D721Med (cell line): ENCODE results near the gene STRADB.
A peak's percentile ranks its signal among the peaks of the same experiment; 100 is the strongest.

Experiments
- DNase-seq: peaks from one replicate; pipeline ENCODE4 v3.0.0; 2011; ENCODE audit warnings: low spot score; ENCODE audit not compliant: insufficient read length
- FAIRE-seq: peaks from 2 replicates; lab custom pipeline; 2011; peaks lifted over from hg19 to GRCh38; lab: Jason Lieb, UNC
- TF ChIP-seq, protein P1 (sequence below): IDR thresholded peaks from 2 replicates; pipeline ENCODE4 v1.5.1; 2012; ENCODE audit warnings: mild to moderate bottlenecking, control low read depth; ENCODE audit not compliant: insufficient read depth; ENCODE audit errors: missing control alignments

STRADB gene

GRCh38 chr2:201451292-201452057, at the start of gene STRADB, which contains the start of gene TRAK2:
STRADB (plus strand) TSS chr2:201451740; CDS start chr2:201454841, 3,101 bp downstream.
TRAK2 (minus strand) TSS chr2:201451458; CDS start chr2:201420507, 30,951 bp downstream.
- TF ChIP-seq, protein P1, sequence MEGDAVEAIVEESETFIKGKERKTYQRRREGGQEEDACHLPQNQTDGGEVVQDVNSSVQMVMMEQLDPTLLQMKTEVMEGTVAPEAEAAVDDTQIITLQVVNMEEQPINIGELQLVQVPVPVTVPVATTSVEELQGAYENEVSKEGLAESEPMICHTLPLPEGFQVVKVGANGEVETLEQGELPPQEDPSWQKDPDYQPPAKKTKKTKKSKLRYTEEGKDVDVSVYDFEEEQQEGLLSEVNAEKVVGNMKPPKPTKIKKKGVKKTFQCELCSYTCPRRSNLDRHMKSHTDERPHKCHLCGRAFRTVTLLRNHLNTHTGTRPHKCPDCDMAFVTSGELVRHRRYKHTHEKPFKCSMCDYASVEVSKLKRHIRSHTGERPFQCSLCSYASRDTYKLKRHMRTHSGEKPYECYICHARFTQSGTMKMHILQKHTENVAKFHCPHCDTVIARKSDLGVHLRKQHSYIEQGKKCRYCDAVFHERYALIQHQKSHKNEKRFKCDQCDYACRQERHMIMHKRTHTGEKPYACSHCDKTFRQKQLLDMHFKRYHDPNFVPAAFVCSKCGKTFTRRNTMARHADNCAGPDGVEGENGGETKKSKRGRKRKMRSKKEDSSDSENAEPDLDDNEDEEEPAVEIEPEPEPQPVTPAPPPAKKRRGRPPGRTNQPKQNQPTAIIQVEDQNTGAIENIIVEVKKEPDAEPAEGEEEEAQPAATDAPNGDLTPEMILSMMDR = no peak
- no peak for FAIRE-seq
- peak; percentile 42 for DNase-seq

DNA sequence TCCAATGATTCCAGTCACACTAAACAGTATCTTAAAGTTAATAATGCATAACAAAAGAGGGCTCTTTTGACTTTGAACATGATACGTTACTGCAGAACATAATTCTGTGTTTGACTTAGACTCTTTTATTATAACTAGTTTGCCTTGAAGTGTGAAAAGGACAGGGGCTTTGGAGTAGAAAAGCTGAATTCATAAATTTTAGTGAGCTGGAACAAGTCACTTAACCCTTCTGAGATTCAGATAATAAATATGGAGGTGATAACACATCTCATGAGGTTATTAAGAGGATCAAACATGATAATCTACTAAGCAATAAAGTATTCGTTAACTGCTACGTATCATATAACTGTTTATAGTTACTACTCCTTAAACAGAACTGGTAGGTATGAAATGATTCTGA, 49.7 kb upstream of the STRADB start:
- TF ChIP-seq, protein P1 = no peak

DNA sequence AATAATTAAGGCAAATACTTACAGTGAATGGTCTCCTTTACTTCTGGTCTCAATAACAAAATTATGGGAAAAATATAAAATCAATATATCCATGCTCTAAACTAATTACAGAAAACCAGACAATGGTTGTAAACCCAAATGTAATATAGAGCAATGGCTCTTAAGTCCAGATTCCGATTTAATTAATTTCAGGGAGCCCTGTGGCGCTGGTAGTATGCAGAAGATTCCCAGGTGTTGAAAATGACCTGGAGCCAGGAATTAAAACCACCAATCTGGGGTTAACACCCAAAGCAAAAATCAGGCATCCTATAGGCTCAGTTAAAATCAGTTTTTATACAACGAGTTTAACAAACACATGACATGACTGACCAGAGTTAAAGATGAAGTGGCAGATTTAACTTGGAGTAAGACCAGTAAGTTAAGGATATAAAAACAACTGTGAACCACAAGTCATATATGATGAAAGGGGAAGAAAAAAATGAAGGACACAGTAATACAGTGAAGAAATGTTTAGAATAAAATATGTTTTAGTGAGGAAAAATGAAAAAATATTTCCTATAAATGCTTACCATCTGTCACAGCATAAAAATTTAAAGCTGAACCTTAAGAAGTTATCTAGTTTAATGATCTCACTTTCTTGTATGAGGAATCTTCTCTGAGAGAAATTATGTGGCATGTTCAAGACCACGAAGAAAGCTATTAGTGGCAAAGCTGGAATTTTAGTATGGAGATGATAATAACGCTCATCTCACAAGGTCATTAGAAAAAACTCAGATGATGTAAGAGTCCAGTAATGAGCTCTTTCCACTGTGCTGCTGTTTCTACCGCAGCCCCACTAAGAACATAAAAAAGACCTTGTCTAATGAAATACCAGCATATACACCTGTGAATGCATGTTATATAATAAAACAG, 48.6 kb upstream of the STRADB start:
- DNase-seq = no peak
- FAIRE-seq = peak; percentile 6
- TF ChIP-seq, protein P1 = no peak

More for the DNA sequence above, 49.7 kb upstream of the STRADB start:
- no peak for DNase-seq
- peak; percentile 83 for FAIRE-seq

- TF ChIP-seq, protein P1 = no peak
- FAIRE-seq (peak; percentile 29), DNase-seq (no peak)
Observed at GRCh38 chr2:201403880-201404279, 47.7 kb upstream of the STRADB start.

DNA sequence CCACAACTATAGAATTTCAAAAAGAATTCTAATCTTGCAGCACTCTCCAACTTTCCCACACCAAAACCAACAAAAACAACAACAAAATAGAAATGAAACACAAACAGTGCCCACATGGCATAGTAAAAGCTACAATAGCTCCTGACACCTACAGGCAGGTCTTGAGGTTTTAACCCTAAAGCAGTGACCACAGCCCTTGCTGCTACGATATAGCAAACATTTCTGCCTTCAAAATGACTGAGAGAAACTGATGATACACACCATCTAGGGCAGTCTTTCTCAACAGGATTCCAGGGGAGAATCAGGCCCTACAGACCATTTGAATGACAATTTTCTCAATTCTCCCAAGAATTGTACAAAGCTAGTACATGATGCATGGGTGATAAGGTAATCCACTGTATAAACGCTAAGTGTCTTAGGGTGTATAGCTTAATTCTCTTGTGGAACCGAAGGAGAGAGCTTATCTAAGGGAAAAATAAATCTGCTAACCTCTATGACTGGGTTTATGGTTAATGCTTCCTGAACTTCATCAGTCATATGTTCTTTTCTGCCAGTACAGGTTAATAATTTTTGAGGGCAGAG, 46.8 kb upstream of the STRADB start:
- DNase-seq = no peak
- FAIRE-seq = peak; percentile 92
- TF ChIP-seq, protein P1 = no peak

- no peak for DNase-seq
- TF ChIP-seq, protein P1 = no peak
- FAIRE-seq = peak; percentile 41
Observed at GRCh38 chr2:201406077-201406662, 45.4 kb upstream of the STRADB start.
